K562 (cell line): Measurements from ENCODE around the gene ERLIN1. TPM values are rescaled to one million over a fixed set of nuclear protein-coding genes. Genes with fewer than 3 reads are reported as not detected.

Experiments
- ATAC-seq: fragments of 200-7000 bp; cut with Tn5 transposase; 3 replicates; pipeline ENCODE4 v1.9.1; 2020; ENCODE audit warnings: moderate library complexity
- BruUV-seq: library from RNA; stranded (reverse); fragments of 400-500 nt; replicated peaks from 2 replicates; lab custom pipeline; 2021; lab: Mats Ljungman, UMichigan
- CTCF ChIA-PET: fragments of 300-600 bp; formaldehyde crosslinking; extraction: SDS; loops from one replicate; lab custom pipeline; 2021; ENCODE audit warnings: low intra/inter-chr PET ratio; lab: Yijun Ruan, JAX
- POLR2A ChIA-PET: fragments of 300-600, 350-650 bp; sonication (Branson Sonifier 250); formaldehyde crosslinking; extraction: SDS; loops from one replicate; lab custom pipeline; 2021; ENCODE audit warnings: antibody characterized with exemption, inconsistent platforms; lab: Yijun Ruan, JAX
- DNase-seq, 4 experiments: peaks; one replicate each; pipeline versions ENCODE4 v3.0.0 to v3.0.0-alpha.2; 2011 to 2018; ENCODE audit warnings: low spot score in 3 of 4, mixed read lengths in 3 of 4; ENCODE audit errors: extremely low read depth in 1 of 4
- FAIRE-seq: peaks from 2 replicates; lab custom pipeline; 2011; peaks lifted over from hg19 to GRCh38; lab: Jason Lieb, UNC
- H2AFZ ChIP-seq: 2 replicates; pipeline ENCODE4 v1.6.0; 2011; ENCODE audit warnings: low read depth, low read length, control low read depth, inconsistent platforms
- H3K27ac ChIP-seq: fragments of 200-600 bp; 3 replicates; pipeline ENCODE4 v1.8.0; 2011; ENCODE audit warnings: low read depth, mild to moderate bottlenecking, control low read depth, inconsistent platforms, low read length, moderate library complexity, mixed read lengths; ENCODE audit errors: extremely low read depth
- H3K27me3 ChIP-seq, 2 experiments: fragments of 300-600 bp in 1 of 2; 2 replicates in 1 of 2; 3 replicates in 1 of 2; pipeline versions ENCODE4 v1.6.0 to v1.8.0; 2011; ENCODE audit warnings: inconsistent platforms in 2 of 2, low read length in 2 of 2, mild to moderate bottlenecking in 1 of 2, mixed read lengths in 1 of 2, moderate library complexity in 1 of 2; ENCODE audit not compliant: control insufficient read depth in 2 of 2, insufficient read depth in 2 of 2
- H3K36me3 ChIP-seq: fragments of 300-600 bp; 3 replicates; pipeline ENCODE4 v1.8.0; 2011; ENCODE audit warnings: mild to moderate bottlenecking, low read length, inconsistent platforms; ENCODE audit not compliant: control insufficient read depth, insufficient read depth
- H3K4me1 ChIP-seq, 2 experiments: fragments of 200-600 bp in 1 of 2; replicated peaks in 1 of 2; 2 replicates in 1 of 2; 3 replicates in 1 of 2; pipeline versions ENCODE4 v1.5.1 to v1.8.0; 2011; ENCODE audit warnings: inconsistent platforms in 2 of 2, low read length in 2 of 2, mild to moderate bottlenecking in 1 of 2, mixed read lengths in 1 of 2, moderate library complexity in 1 of 2; ENCODE audit not compliant: control insufficient read depth in 2 of 2, insufficient read depth in 2 of 2
- H3K4me2 ChIP-seq: 2 replicates; pipeline ENCODE4 v1.6.1; 2011; ENCODE audit warnings: low read length, control low read depth, inconsistent platforms, mixed read lengths; ENCODE audit not compliant: insufficient read depth
- H3K4me3 ChIP-seq: fragments of 200-600 bp; sonication (generic), shearing (Covaris generic); 2 replicates; pipeline ENCODE4 v1.5.1; 2016; ENCODE audit warnings: control low read depth, inconsistent platforms
- H3K79me2 ChIP-seq: fragments of 200-600 bp; 3 replicates; pipeline ENCODE4 v1.8.0; 2011; ENCODE audit warnings: low read length, inconsistent platforms; ENCODE audit not compliant: control insufficient read depth, insufficient read depth
- H3K9ac ChIP-seq, 2 experiments: 2 replicates each; pipeline versions ENCODE4 v1.6.0 to v1.6.1; 2011; ENCODE audit warnings: low read depth in 2 of 2, low read length in 2 of 2, control low read depth in 1 of 2, inconsistent platforms in 1 of 2, mild to moderate bottlenecking in 1 of 2, mixed read lengths in 1 of 2; ENCODE audit not compliant: insufficient read depth in 1 of 2
- H3K9me1 ChIP-seq: one replicate; pipeline ENCODE4 v1.6.0; 2011; ENCODE audit warnings: inconsistent platforms, mild to moderate bottlenecking, low read length, moderate library complexity; ENCODE audit not compliant: control insufficient read depth, insufficient read depth
- H3K9me3 ChIP-seq: replicated peaks from 2 replicates; pipeline ENCODE4 v1.5.1; 2011; ENCODE audit warnings: low read depth, low read length, inconsistent platforms; ENCODE audit not compliant: control insufficient read depth, insufficient read depth
- H4K20me1 ChIP-seq: replicated peaks from 2 replicates; pipeline ENCODE4 v1.6.1; 2011; ENCODE audit warnings: low read length, inconsistent platforms, mixed read lengths; ENCODE audit not compliant: control insufficient read depth, insufficient read depth
- ARID2 ChIP-seq: fragments of 450-650 bp; IDR thresholded peaks from 2 replicates; pipeline ENCODE4 v1.6.1; 2017; ENCODE audit warnings: antibody characterized with exemption, mild to moderate bottlenecking
- ETV6 ChIP-seq, 3 experiments: fragments of 150-350 bp in 1 of 3; sonication (generic) in 1 of 3; formaldehyde crosslinking in 1 of 3; IDR thresholded peaks; 2 replicates each; pipeline versions ENCODE4 v1.6.1 to v1.8.0; 2014 to 2022; ENCODE audit warnings: borderline replicate concordance in 2 of 3, low read depth in 2 of 3, antibody characterized with exemption in 1 of 3, low read length in 1 of 3, mild to moderate bottlenecking in 1 of 3, missing genetic modification reagents in 1 of 3
- FOXJ2 ChIP-seq: fragments of 200-800 bp; sonication (Bioruptor generic); IDR thresholded peaks from 2 replicates; pipeline ENCODE4 v1.6.1; 2016; ENCODE audit warnings: missing genetic modification characterization, missing compliant biosample characterization
- GATAD2B ChIP-seq: fragments of 450-650 bp; IDR thresholded peaks from 2 replicates; pipeline ENCODE4 v1.6.1; 2017; ENCODE audit warnings: mild to moderate bottlenecking, borderline replicate concordance
- JUNB ChIP-seq: fragments of 450-650 bp; formaldehyde crosslinking; conservative IDR thresholded peaks from 2 replicates; pipeline ENCODE4 v1.4.0; 2020; ENCODE audit warnings: mild to moderate bottlenecking
- PHB ChIP-seq: fragments of 250-450 bp; sonication (Bioruptor Pico); IDR thresholded peaks from 2 replicates; pipeline ENCODE4 v1.5.0; 2021
- TEAD2 ChIP-seq: fragments of 450-650 bp; IDR thresholded peaks from 2 replicates; pipeline ENCODE4 v1.6.1; 2016; ENCODE audit warnings: missing genetic modification characterization, control low read depth, missing compliant biosample characterization
- YY1 ChIP-seq, 3 experiments: IDR thresholded peaks; 2 replicates each; pipeline ENCODE4 v1.6.1; 2011; ENCODE audit warnings: low read length in 2 of 3, mild to moderate bottlenecking in 2 of 3, moderate library complexity in 2 of 3, borderline replicate concordance in 1 of 3, control low read depth in 1 of 3, low read depth in 1 of 3; ENCODE audit not compliant: insufficient read depth in 3 of 3, insufficient replicate concordance in 2 of 3, control insufficient read depth in 1 of 3, insufficient read length in 1 of 3; ENCODE audit errors: extremely low read depth in 1 of 3
- ZNF121 ChIP-seq: sonication (generic); formaldehyde crosslinking; conservative IDR thresholded peaks from 2 replicates; pipeline ENCODE4 v1.8.0; 2022; ENCODE audit warnings: missing genetic modification reagents
- ZNF3 ChIP-seq: fragments of 250-450 bp; sonication (Bioruptor Pico); IDR thresholded peaks from 2 replicates; pipeline ENCODE4 v1.5.0; 2021; ENCODE audit warnings: mild to moderate bottlenecking, moderate library complexity
- ZNF318 ChIP-seq, 2 experiments: fragments of 450-650 bp; IDR thresholded peaks; 2 replicates each; pipeline ENCODE4 v1.6.1; 2016; ENCODE audit warnings: mild to moderate bottlenecking in 2 of 2, borderline replicate concordance in 1 of 2, low read depth in 1 of 2, moderate library complexity in 1 of 2
- ZNF75A ChIP-seq: fragments of 450-650 bp; formaldehyde crosslinking; IDR thresholded peaks from 2 replicates; pipeline ENCODE4 v1.4.0; 2020; ENCODE audit warnings: mild to moderate bottlenecking
- WGBS: fragments of 100-300 bp; shearing (Covaris generic); methylation state at CpG from one replicate; pipeline ENCODE4 v1.1.6; 2016; ENCODE audit warnings: low coverage, mixed read lengths; ENCODE audit not compliant: insufficient coverage; ENCODE audit errors: missing lambda C conversion rate; 5-methylcytosine and 5-hydroxymethylcytosine counted together
- in situ Hi-C: fragments of 300-500 bp; cut with MboI; formaldehyde crosslinking; loops from 4 replicates; pipeline ENCODE4 v1.15.0; 2018; ENCODE audit warnings: inconsistent platforms, mixed read lengths
- intact Hi-C: fragments of 100-400 bp; cut with micrococcal nuclease; formaldehyde crosslinking; loops from 2 replicates; pipeline ENCODE4 v1.14.2; 2022
- polyA plus RNA-seq, 8 experiments: library from polyadenylated mRNA; depleted of rRNA in 4 of 8; stranded (reverse) in 5 of 8; unstranded in 3 of 8; fragments of >200 nt; fragmentation: Nextera tagmentation in 2 of 8; fragmentation: Illumina TruSeq in 1 of 8; extraction: Ambion mirVana in 2 of 8; extraction: Trizol in 1 of 8; gene quantifications; 2 replicates each; pipeline versions ENCODE4 v1.2.1 to v1.2.3, GENCODE V29; 2011 to 2014; ENCODE audit warnings: inconsistent platforms in 1 of 8, missing spikeins in 1 of 8
- total RNA-seq, 7 experiments: library from RNA; depleted of rRNA in 6 of 7; stranded (reverse); fragments of >200 nt in 6 of 7; fragmentation: Illumina TruSeq in 2 of 7; extraction: Trizol in 2 of 7; gene quantifications; 2 replicates each; pipeline versions ENCODE4 v1.2.1 to v1.2.3, GENCODE V29; 2011 to 2021; ENCODE audit warnings: low replicate concordance in 1 of 7

The ERLIN1 gene
- total and polyA plus RNA-seq, 9 of the 15 experiments (the other 6 are each of a cell fraction or from before 2014, with no cell fraction given), result 9.8 to 26.8 (median 15.5) TPM

- H3K27me3 ChIP-seq, result peaks cover 0 to 13% of the 10 kb centered on the region in 2 experiments; a peak in 4 of 5 replicates
- intact Hi-C loops, result no loop called here
- ChIA-PET POLR2A (no interaction called here), CTCF (interaction anchor here (0.7 kb wide), 1 partner anchor 255 kb away, joined by 5 read pairs; no protein-coding TSS in a partner anchor)
- 0% methylated on average over 6 of the region's 6 CpGs for WGBS
- no peak overlapping the region for H3K4me2 ChIP-seq
- no peaks in the 10 kb centered on the region for H3K79me2 ChIP-seq
- H3K9me1 ChIP-seq, result no peaks in the 10 kb centered on the region
- no peak overlapping the region for H3K4me3 ChIP-seq
- FAIRE-seq (no peak), ATAC-seq (no peak), DNase-seq (no peak)
- no peaks in the 10 kb centered on the region for H3K36me3 ChIP-seq
- H3K27ac ChIP-seq, result no peak overlapping the region
- H3K9me3 ChIP-seq, result no peaks in the 10 kb centered on the region
- H3K9ac ChIP-seq, result no peak overlapping the region
- H3K4me1 ChIP-seq, result no peaks in the 10 kb centered on the region
- in situ Hi-C loops, result no loop called here
- no TSS peak for BruUV-seq
- H2AFZ ChIP-seq, result no peak overlapping the region
- H4K20me1 ChIP-seq, result no peaks in the 10 kb centered on the region
- no peak for TF ChIP-seq ZNF3 (CRISPR knock-in tag)
- TF ChIP-seq FOXJ2 (tag), result no peak
- TF ChIP-seq ZNF318 (IDR thresholded peaks at IDR 0.05; ENCODE audit: borderline replicate concordance in 1 of 2, low read depth in 1 of 2), result no peak
- TF ChIP-seq YY1 (IDR thresholded peaks at IDR 0.05; ENCODE audit: borderline replicate concordance in 1 of 3, control insufficient read depth in 1 of 3, extremely low read depth in 1 of 3, insufficient read depth in 3 of 3, insufficient read length in 1 of 3, insufficient replicate concordance in 2 of 3, low read depth in 1 of 3, low read length in 2 of 3), result no peak
- no peak for TF ChIP-seq PHB (CRISPR knock-in tag)
- TF ChIP-seq ETV6 (IDR thresholded peaks at IDR 0.05; ENCODE audit: borderline replicate concordance in 1 of 2, low read depth in 2 of 2, low read length in 1 of 2), result no peak
- TF ChIP-seq ETV6 (CRISPR knock-in tag; IDR thresholded peaks at IDR 0.05; ENCODE audit: borderline replicate concordance), result no peak
- TF ChIP-seq JUNB (CRISPR knock-in tag), result no peak
- no peak for TF ChIP-seq TEAD2 (tag)
- TF ChIP-seq ZNF75A (CRISPR knock-in tag), result no peak
- TF ChIP-seq ZNF121 (CRISPR knock-in tag), result no peak
- no peak for TF ChIP-seq ARID2
- TF ChIP-seq GATAD2B, result no peak
These were observed 84.4 kb downstream of the ERLIN1 start for GRCh38 chr10:100101192-100102076.
